ENCODE results near the gene SHROOM2.

- TF ChIP-seq, protein P1, sequence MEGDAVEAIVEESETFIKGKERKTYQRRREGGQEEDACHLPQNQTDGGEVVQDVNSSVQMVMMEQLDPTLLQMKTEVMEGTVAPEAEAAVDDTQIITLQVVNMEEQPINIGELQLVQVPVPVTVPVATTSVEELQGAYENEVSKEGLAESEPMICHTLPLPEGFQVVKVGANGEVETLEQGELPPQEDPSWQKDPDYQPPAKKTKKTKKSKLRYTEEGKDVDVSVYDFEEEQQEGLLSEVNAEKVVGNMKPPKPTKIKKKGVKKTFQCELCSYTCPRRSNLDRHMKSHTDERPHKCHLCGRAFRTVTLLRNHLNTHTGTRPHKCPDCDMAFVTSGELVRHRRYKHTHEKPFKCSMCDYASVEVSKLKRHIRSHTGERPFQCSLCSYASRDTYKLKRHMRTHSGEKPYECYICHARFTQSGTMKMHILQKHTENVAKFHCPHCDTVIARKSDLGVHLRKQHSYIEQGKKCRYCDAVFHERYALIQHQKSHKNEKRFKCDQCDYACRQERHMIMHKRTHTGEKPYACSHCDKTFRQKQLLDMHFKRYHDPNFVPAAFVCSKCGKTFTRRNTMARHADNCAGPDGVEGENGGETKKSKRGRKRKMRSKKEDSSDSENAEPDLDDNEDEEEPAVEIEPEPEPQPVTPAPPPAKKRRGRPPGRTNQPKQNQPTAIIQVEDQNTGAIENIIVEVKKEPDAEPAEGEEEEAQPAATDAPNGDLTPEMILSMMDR (IDR thresholded peaks at IDR 0.05; ENCODE audit: insufficient read depth, low read length): no peak
- no peak for TF ChIP-seq POLR2AphosphoS5 (IDR thresholded peaks at IDR 0.05; ENCODE audit: low read depth)
- no peak for TF ChIP-seq GABPA (IDR thresholded peaks at IDR 0.05; ENCODE audit: low read depth)
- TF ChIP-seq SPI1 (IDR thresholded peaks at IDR 0.05; ENCODE audit: borderline replicate concordance, low read depth): no peak
- TF ChIP-seq, protein P2, sequence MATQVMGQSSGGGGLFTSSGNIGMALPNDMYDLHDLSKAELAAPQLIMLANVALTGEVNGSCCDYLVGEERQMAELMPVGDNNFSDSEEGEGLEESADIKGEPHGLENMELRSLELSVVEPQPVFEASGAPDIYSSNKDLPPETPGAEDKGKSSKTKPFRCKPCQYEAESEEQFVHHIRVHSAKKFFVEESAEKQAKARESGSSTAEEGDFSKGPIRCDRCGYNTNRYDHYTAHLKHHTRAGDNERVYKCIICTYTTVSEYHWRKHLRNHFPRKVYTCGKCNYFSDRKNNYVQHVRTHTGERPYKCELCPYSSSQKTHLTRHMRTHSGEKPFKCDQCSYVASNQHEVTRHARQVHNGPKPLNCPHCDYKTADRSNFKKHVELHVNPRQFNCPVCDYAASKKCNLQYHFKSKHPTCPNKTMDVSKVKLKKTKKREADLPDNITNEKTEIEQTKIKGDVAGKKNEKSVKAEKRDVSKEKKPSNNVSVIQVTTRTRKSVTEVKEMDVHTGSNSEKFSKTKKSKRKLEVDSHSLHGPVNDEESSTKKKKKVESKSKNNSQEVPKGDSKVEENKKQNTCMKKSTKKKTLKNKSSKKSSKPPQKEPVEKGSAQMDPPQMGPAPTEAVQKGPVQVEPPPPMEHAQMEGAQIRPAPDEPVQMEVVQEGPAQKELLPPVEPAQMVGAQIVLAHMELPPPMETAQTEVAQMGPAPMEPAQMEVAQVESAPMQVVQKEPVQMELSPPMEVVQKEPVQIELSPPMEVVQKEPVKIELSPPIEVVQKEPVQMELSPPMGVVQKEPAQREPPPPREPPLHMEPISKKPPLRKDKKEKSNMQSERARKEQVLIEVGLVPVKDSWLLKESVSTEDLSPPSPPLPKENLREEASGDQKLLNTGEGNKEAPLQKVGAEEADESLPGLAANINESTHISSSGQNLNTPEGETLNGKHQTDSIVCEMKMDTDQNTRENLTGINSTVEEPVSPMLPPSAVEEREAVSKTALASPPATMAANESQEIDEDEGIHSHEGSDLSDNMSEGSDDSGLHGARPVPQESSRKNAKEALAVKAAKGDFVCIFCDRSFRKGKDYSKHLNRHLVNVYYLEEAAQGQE (IDR thresholded peaks at IDR 0.05; ENCODE audit: insufficient replicate concordance, low read depth): no peak
These were observed 47.1 kb upstream of the SHROOM2 start for GRCh38 chrX:9739130-9739529.

Measured in HL-60 (cell line).